ENCODE results near the gene VPS37D.
A peak's percentile ranks its signal among the peaks of the same experiment; 100 is the strongest.
"Not testable (repeated sequence)": the region's sequence is repeated elsewhere in the genome, so short reads cannot be mapped to it uniquely, and the experiment has no call there.

The VPS37D gene

DNA sequence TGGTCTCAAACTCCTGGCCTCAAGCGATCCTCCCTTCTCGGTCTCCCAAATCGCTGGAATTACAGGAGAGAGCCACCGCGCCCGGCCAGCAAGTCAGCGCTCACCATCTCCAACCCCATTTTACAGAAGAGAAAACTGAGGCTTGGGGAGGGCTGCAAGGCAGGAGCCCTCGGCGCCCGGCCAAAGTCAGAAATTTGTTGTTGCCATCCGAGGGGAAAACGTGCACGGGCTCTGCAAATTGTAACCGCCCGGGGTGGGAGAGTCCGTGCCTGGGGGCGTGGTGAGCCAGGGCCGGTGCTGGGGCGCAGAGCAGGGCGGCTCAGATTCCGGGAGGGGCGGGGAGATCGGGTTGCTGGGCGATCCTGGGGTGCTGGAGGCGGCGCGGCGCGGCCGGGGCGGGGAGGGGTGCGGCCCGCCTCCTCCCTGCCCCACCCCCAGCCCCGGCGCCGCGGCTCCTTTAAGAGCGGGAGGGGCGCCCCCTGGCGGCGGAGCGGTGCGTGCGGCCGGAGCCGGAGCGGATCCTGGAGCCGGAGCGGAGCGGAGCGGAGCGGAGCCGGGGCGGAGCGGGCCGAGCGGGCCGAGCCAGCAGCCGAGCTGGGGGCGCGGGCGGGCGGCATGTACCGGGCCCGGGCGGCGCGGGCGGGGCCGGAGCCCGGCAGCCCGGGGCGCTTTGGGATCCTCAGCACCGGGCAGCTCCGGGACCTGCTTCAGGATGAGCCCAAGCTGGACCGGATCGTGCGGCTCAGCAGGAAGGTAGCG, at the start of gene VPS37D:
TSS of gene VPS37D (plus strand) at position 488 of the 759 bp plus-strand sequence. CDS start at position 616, 128 bp downstream.
- H3K4me3 Mint-ChIP-seq: peak within 1 kb of the TSS; percentile 78 to 84
- peak; percentile 82 for DNase-seq
- ATAC-seq (replicated peaks): peak; percentile 92 to 95
- peaks cover 1 to 5% of the 10 kb centered on the region in 2 donors for H3K36me3 Mint-ChIP-seq
- H3K27me3 Mint-ChIP-seq: peaks cover 49 to 67% of the 10 kb centered on the region in 2 donors
- H3K4me1 Mint-ChIP-seq: peaks cover 14 to 24% of the 10 kb centered on the region in 2 donors
- H3K9me3 Mint-ChIP-seq: peaks cover 4 to 6% of the 10 kb centered on the region in 2 donors
- no peak within 1 kb of the TSS for H3K27ac Mint-ChIP-seq

DNA sequence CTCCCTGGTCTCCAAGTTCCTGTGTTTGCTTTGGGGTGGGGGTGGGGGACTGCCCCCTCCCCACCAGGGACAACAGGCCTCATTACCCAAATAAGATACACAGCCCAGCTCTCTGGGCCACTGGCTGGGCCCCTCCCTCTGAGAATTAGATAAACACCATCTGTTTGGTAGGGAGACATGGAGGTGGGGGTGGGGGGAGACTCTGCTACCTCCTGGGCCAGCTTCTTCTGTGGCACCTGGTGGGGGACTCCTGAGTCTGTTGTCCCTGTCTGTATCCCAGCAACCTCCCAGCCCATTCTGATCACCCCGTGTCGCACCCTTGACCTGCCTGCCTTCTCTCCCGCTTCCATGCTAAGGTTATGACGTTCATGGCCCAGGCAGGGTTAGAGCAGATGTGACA, 49.1 kb upstream of the VPS37D start:
- no peak for DNase-seq
- Mint-ChIP-seq H3K9me3 (no peaks in the 10 kb centered on the region), H3K36me3 (no peaks in the 10 kb centered on the region), H3K4me3 (no peak overlapping the region), H3K27me3 (peaks cover 42 to 67% of the 10 kb centered on the region in 2 donors), H3K4me1 (peaks cover 4 to 8% of the 10 kb centered on the region in 2 donors), H3K27ac (no peak overlapping the region)
- ATAC-seq (replicated peaks): no peak

DNA sequence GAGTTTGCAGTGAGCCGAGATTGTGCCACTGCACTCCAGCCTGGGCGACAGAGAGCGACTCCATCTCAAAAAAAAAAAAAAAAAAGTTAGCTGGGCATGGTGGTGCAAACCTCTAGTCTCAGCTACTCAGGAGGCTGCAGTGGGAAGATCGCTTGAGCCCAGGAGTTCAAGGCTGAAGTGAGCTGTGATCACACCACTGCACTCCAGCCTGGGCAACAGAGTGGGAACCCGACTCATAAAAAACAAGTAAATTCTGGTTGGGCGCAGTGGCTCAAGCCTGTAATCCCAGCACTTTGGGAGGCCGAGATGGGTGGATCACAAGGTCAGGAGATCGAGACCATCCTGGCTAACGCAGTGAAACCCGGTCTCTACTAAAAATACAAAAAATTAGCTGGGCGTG, 48.2 kb upstream of the VPS37D start:
- not testable (repeated sequence) for ATAC-seq (replicated peaks); H3K9me3 Mint-ChIP-seq; DNase-seq; H3K27ac Mint-ChIP-seq; H3K36me3 Mint-ChIP-seq; H3K4me3 Mint-ChIP-seq
- peaks cover 7 to 12% of the 10 kb centered on the region in 2 donors for H3K4me1 Mint-ChIP-seq
- H3K27me3 Mint-ChIP-seq: peaks cover 36 to 67% of the 10 kb centered on the region in 2 donors

- no peak for DNase-seq
- no peak for ATAC-seq (replicated peaks)
- Mint-ChIP-seq H3K27ac (no peak overlapping the region), H3K4me1 (peaks cover 7 to 12% of the 10 kb centered on the region in 2 donors), H3K9me3 (no peaks in the 10 kb centered on the region), H3K27me3 (peaks cover 42 to 70% of the 10 kb centered on the region in 2 donors), H3K36me3 (no peaks in the 10 kb centered on the region), H3K4me3 (no peak overlapping the region)
These were observed 46.2 kb upstream of the VPS37D start for GRCh38 chr7:73621168-73622063.

- no peak for DNase-seq
- H3K27ac Mint-ChIP-seq: no peak overlapping the region
- no peak for ATAC-seq (replicated peaks)
- H3K4me3 Mint-ChIP-seq: no peak overlapping the region
- no peaks in the 10 kb centered on the region for H3K9me3 Mint-ChIP-seq
- peaks cover 49 to 74% of the 10 kb centered on the region in 2 donors for H3K27me3 Mint-ChIP-seq
- no peaks in the 10 kb centered on the region for H3K36me3 Mint-ChIP-seq
- peaks cover 7 to 12% of the 10 kb centered on the region in 2 donors for H3K4me1 Mint-ChIP-seq
These were observed 45.1 kb upstream of the VPS37D start for GRCh38 chr7:73622527-73622908.

- Mint-ChIP-seq H3K9me3 (no peaks in the 10 kb centered on the region), H3K4me3 (peak overlapping the region; percentile 62 to 67), H3K36me3 (no peaks in the 10 kb centered on the region), H3K4me1 (peaks cover 7 to 12% of the 10 kb centered on the region in 2 donors), H3K27ac (no peak overlapping the region), H3K27me3 (peaks cover 55 to 79% of the 10 kb centered on the region in 2 donors)
- peak in 1 of 2 donors; percentile 7 for ATAC-seq (replicated peaks)
- DNase-seq: no peak
These were observed 44.5 kb upstream of the VPS37D start for GRCh38 chr7:73622909-73623797.

GRCh38 chr7:73623798-73624668, 43.6 kb upstream of the VPS37D start, which contains the start of gene MLXIPL:
Gene MLXIPL, minus strand, starts transcription at chr7:73624522. Its CDS starts 30 bp downstream, at chr7:73624492.
- H3K4me1 Mint-ChIP-seq: peaks cover 7 to 12% of the 10 kb centered on the region in 2 donors
- H3K4me3 Mint-ChIP-seq: peak within 1 kb of the TSS; percentile 62 to 67
- peaks cover 57 to 79% of the 10 kb centered on the region in 2 donors for H3K27me3 Mint-ChIP-seq
- ATAC-seq (replicated peaks): peak; percentile 83 to 91
- H3K36me3 Mint-ChIP-seq: no peaks in the 10 kb centered on the region
- H3K9me3 Mint-ChIP-seq: no peaks in the 10 kb centered on the region
- no peak within 1 kb of the TSS for H3K27ac Mint-ChIP-seq
- DNase-seq: peak; percentile 34

GRCh38 chr7:73624669-73625001, 43.0 kb upstream of the VPS37D start:
- Mint-ChIP-seq H3K4me1 (peaks cover 7 to 12% of the 10 kb centered on the region in 2 donors), H3K27ac (no peak overlapping the region), H3K27me3 (peaks cover 59 to 82% of the 10 kb centered on the region in 2 donors), H3K9me3 (no peaks in the 10 kb centered on the region), H3K4me3 (peak overlapping the region; percentile 52 to 59), H3K36me3 (no peaks in the 10 kb centered on the region)
- DNase-seq (no peak), ATAC-seq (replicated peaks) (no peak)

- Mint-ChIP-seq H3K36me3 (no peaks in the 10 kb centered on the region), H3K27ac (no peak overlapping the region), H3K9me3 (no peaks in the 10 kb centered on the region), H3K4me3 (no peak overlapping the region), H3K4me1 (peaks cover 7 to 12% of the 10 kb centered on the region in 2 donors), H3K27me3 (peaks cover 52 to 84% of the 10 kb centered on the region in 2 donors)
- DNase-seq: no peak
- no peak for ATAC-seq (replicated peaks)
These were observed 42.4 kb upstream of the VPS37D start for GRCh38 chr7:73625276-73625675.

- H3K4me3 Mint-ChIP-seq: no peak overlapping the region
- DNase-seq (no peak), ATAC-seq (replicated peaks) (no peak)
- no peak overlapping the region for H3K27ac Mint-ChIP-seq
- H3K9me3 Mint-ChIP-seq: no peaks in the 10 kb centered on the region
- H3K36me3 Mint-ChIP-seq: no peaks in the 10 kb centered on the region
- H3K4me1 Mint-ChIP-seq: peaks cover 7 to 12% of the 10 kb centered on the region in 2 donors
- H3K27me3 Mint-ChIP-seq: peaks cover 49 to 88% of the 10 kb centered on the region in 2 donors
These were observed 40.8 kb upstream of the VPS37D start for GRCh38 chr7:73626814-73627213.

- Mint-ChIP-seq H3K27me3 (peaks cover 49 to 86% of the 10 kb centered on the region in 2 donors), H3K36me3 (no peaks in the 10 kb centered on the region), H3K4me1 (peaks cover 3 to 5% of the 10 kb centered on the region in 2 donors), H3K9me3 (no peaks in the 10 kb centered on the region), H3K4me3 (no peak overlapping the region), H3K27ac (no peak overlapping the region)
- DNase-seq (no peak), ATAC-seq (replicated peaks) (no peak)
These were observed 39.1 kb upstream of the VPS37D start for GRCh38 chr7:73628504-73628903.

DNA sequence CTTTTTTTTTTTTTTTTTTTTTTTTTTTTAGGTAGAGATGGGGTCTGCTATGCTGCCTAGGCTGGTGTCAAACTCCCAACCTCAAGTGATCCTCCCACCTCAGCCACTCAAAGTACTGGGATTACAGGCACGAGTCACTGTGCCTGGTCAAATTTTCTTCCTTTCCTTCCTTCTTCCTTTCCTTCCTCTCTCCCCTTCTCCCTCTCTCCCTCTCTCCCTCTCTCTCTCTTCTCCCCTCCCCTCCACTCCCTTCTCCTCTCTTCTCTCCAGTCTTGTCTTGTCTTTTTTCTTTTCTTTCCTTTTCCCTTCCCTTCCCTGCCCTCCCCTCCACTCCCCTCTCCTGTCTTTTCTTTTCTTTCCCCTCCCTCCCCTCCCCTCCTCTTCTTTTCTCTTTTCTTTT, 36.1 kb upstream of the VPS37D start:
- Mint-ChIP-seq H3K4me3 (no peak overlapping the region), H3K9me3 (no peaks in the 10 kb centered on the region), H3K36me3 (no peaks in the 10 kb centered on the region), H3K4me1 (no peaks in the 10 kb centered on the region), H3K27me3 (peaks cover 56 to 75% of the 10 kb centered on the region in 2 donors), H3K27ac (no peak overlapping the region)
- no peak for ATAC-seq (replicated peaks)
- no peak for DNase-seq

DNA sequence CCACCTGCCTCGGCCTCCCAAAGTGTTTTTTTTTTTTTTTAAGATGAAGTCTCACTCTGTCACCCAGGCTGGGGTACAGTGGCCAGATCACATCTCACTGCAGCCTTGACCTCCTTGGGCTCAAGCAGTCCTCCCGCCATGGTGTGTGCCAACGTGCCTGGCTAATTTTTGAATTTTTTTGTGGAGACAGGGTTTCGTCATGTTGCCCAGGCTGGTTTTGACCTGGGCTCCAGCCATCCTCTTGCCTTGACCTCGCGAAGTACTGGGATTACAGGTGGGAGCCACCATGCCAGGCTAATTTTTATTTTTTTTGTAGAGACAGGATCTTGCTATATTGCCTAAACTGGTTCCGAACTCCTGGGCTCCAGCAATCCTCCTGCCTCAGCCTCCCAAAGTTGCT, 34.3 kb upstream of the VPS37D start:
- Mint-ChIP-seq H3K27me3 (peaks cover 41 to 59% of the 10 kb centered on the region in 2 donors), H3K27ac (peak overlapping the region; percentile 32), H3K9me3 (no peaks in the 10 kb centered on the region), H3K4me1 (no peaks in the 10 kb centered on the region), H3K36me3 (no peaks in the 10 kb centered on the region), H3K4me3 (no peak overlapping the region)
- no peak for DNase-seq
- no peak for ATAC-seq (replicated peaks)

Data from stimulated activated naive B cell treated with anti-CD40 and anti-IgM and Interleukin-4, amounts not matched to agents 10 μg/mL and 1 μg/mL and 100 μg/mL, for 72 hours (primary cell).